ENCODE measurements around the gene NGDN.
A peak's percentile ranks its signal among the peaks of the same experiment; 100 is the strongest.

Gene NGDN

GRCh38 chr14:23492618-23493272 lies 23.2 kb downstream of the NGDN start:
- H3K27ac ChIP-seq (ENCODE audit: insufficient read depth, low read depth, low read length, poor library complexity, severe bottlenecking) = no peak overlapping the region
- H3K36me3 ChIP-seq (ENCODE audit: control insufficient read depth, insufficient read depth, low read length) = no peaks in the 10 kb centered on the region
- H3K4me1 ChIP-seq (ENCODE audit: control insufficient read depth, insufficient read depth, low read length) = peaks cover 17% of the 10 kb centered on the region
- no peak overlapping the region for H3K4me3 ChIP-seq (ENCODE audit: insufficient read depth, low read depth, low read length)
- H3K9me3 ChIP-seq (ENCODE audit: control insufficient read depth, low read length) = no peaks in the 10 kb centered on the region
- H3K27me3 ChIP-seq (ENCODE audit: control insufficient read depth, insufficient read depth, low read length, poor library complexity, severe bottlenecking) = no peaks in the 10 kb centered on the region

GRCh38 chr14:23494223-23494622 lies 24.7 kb downstream of the NGDN start:
- Histone ChIP-seq H3K4me3 (ENCODE audit: insufficient read depth, low read depth, low read length) (no peak overlapping the region), H3K27ac (ENCODE audit: insufficient read depth, low read depth, low read length, poor library complexity, severe bottlenecking) (no peak overlapping the region)

GRCh38 chr14:23512156-23512555 lies 42.7 kb downstream of the NGDN start:
- Histone ChIP-seq H3K9me3 (ENCODE audit: control insufficient read depth, low read length) (no peaks in the 10 kb centered on the region), H3K36me3 (ENCODE audit: control insufficient read depth, insufficient read depth, low read length) (no peaks in the 10 kb centered on the region), H3K4me3 (ENCODE audit: insufficient read depth, low read depth, low read length) (no peak overlapping the region), H3K27ac (ENCODE audit: insufficient read depth, low read depth, low read length, poor library complexity, severe bottlenecking) (no peak overlapping the region), H3K27me3 (ENCODE audit: control insufficient read depth, insufficient read depth, low read length, poor library complexity, severe bottlenecking) (no peaks in the 10 kb centered on the region), H3K4me1 (ENCODE audit: control insufficient read depth, insufficient read depth, low read length) (no peaks in the 10 kb centered on the region)
- WGBS, 2 experiments = 82 to 90% methylated on average over 9 to 10 of the region's 13 CpGs

More at GRCh38 chr14:23494223-23494622, 24.7 kb downstream of the NGDN start:
- no peaks in the 10 kb centered on the region for H3K36me3 ChIP-seq (ENCODE audit: control insufficient read depth, insufficient read depth, low read length)
- no peaks in the 10 kb centered on the region for H3K27me3 ChIP-seq (ENCODE audit: control insufficient read depth, insufficient read depth, low read length, poor library complexity, severe bottlenecking)
- H3K4me1 ChIP-seq (ENCODE audit: control insufficient read depth, insufficient read depth, low read length) = peaks cover 11% of the 10 kb centered on the region
- H3K9me3 ChIP-seq (ENCODE audit: control insufficient read depth, low read length) = no peaks in the 10 kb centered on the region
- WGBS, 2 experiments = 15 to 16% methylated on average over 2 of the region's 2 CpGs

GRCh38 chr14:23513005-23513817 lies 43.7 kb downstream of the NGDN start:
- no peaks in the 10 kb centered on the region for H3K36me3 ChIP-seq (ENCODE audit: control insufficient read depth, insufficient read depth, low read length)
- H3K9me3 ChIP-seq (ENCODE audit: control insufficient read depth, low read length) = no peaks in the 10 kb centered on the region
- H3K4me3 ChIP-seq (ENCODE audit: insufficient read depth, low read depth, low read length) = no peak overlapping the region
- H3K27me3 ChIP-seq (ENCODE audit: control insufficient read depth, insufficient read depth, low read length, poor library complexity, severe bottlenecking) = no peaks in the 10 kb centered on the region
- H3K27ac ChIP-seq (ENCODE audit: insufficient read depth, low read depth, low read length, poor library complexity, severe bottlenecking) = no peak overlapping the region
- WGBS, 2 experiments = 90 to 93% methylated on average over 25 of the region's 25 CpGs
- H3K4me1 ChIP-seq (ENCODE audit: control insufficient read depth, insufficient read depth, low read length) = peaks cover 3% of the 10 kb centered on the region

- Histone ChIP-seq H3K27me3 (ENCODE audit: control insufficient read depth, insufficient read depth, low read length, poor library complexity, severe bottlenecking) (no peaks in the 10 kb centered on the region), H3K36me3 (ENCODE audit: control insufficient read depth, insufficient read depth, low read length) (no peaks in the 10 kb centered on the region), H3K27ac (ENCODE audit: insufficient read depth, low read depth, low read length, poor library complexity, severe bottlenecking) (no peak overlapping the region), H3K4me3 (ENCODE audit: insufficient read depth, low read depth, low read length) (no peak overlapping the region), H3K9me3 (ENCODE audit: control insufficient read depth, low read length) (no peaks in the 10 kb centered on the region), H3K4me1 (ENCODE audit: control insufficient read depth, insufficient read depth, low read length) (peaks cover 11% of the 10 kb centered on the region)
- 92 to 94% methylated on average over 8 of the region's 8 CpGs for WGBS, 2 experiments
These were observed 44.5 kb downstream of the NGDN start for GRCh38 chr14:23513818-23514643.

GRCh38 chr14:23514644-23514957 lies 45.1 kb downstream of the NGDN start:
- Histone ChIP-seq H3K27ac (ENCODE audit: insufficient read depth, low read depth, low read length, poor library complexity, severe bottlenecking) (no peak overlapping the region), H3K27me3 (ENCODE audit: control insufficient read depth, insufficient read depth, low read length, poor library complexity, severe bottlenecking) (no peaks in the 10 kb centered on the region), H3K4me1 (ENCODE audit: control insufficient read depth, insufficient read depth, low read length) (peaks cover 11% of the 10 kb centered on the region), H3K4me3 (ENCODE audit: insufficient read depth, low read depth, low read length) (no peak overlapping the region), H3K9me3 (ENCODE audit: control insufficient read depth, low read length) (no peaks in the 10 kb centered on the region), H3K36me3 (ENCODE audit: control insufficient read depth, insufficient read depth, low read length) (no peaks in the 10 kb centered on the region)
- WGBS, 2 experiments = 94 to 96% methylated on average over 3 of the region's 3 CpGs

- Histone ChIP-seq H3K4me3 (ENCODE audit: insufficient read depth, low read depth, low read length) (no peak overlapping the region), H3K27me3 (ENCODE audit: control insufficient read depth, insufficient read depth, low read length, poor library complexity, severe bottlenecking) (no peaks in the 10 kb centered on the region), H3K36me3 (ENCODE audit: control insufficient read depth, insufficient read depth, low read length) (no peaks in the 10 kb centered on the region), H3K4me1 (ENCODE audit: control insufficient read depth, insufficient read depth, low read length) (peaks cover 11% of the 10 kb centered on the region), H3K9me3 (ENCODE audit: control insufficient read depth, low read length) (no peaks in the 10 kb centered on the region), H3K27ac (ENCODE audit: insufficient read depth, low read depth, low read length, poor library complexity, severe bottlenecking) (no peak overlapping the region)
- WGBS, 2 experiments = 92 to 97% methylated on average over 5 to 6 of the region's 6 CpGs
These were observed 48.3 kb downstream of the NGDN start for GRCh38 chr14:23517650-23518326.

- Histone ChIP-seq H3K4me1 (ENCODE audit: control insufficient read depth, insufficient read depth, low read length) (peaks cover 11% of the 10 kb centered on the region), H3K36me3 (ENCODE audit: control insufficient read depth, insufficient read depth, low read length) (no peaks in the 10 kb centered on the region), H3K27me3 (ENCODE audit: control insufficient read depth, insufficient read depth, low read length, poor library complexity, severe bottlenecking) (no peaks in the 10 kb centered on the region), H3K4me3 (ENCODE audit: insufficient read depth, low read depth, low read length) (no peak overlapping the region), H3K27ac (ENCODE audit: insufficient read depth, low read depth, low read length, poor library complexity, severe bottlenecking) (peak overlapping the region; percentile 46), H3K9me3 (ENCODE audit: control insufficient read depth, low read length) (no peaks in the 10 kb centered on the region)
- WGBS, 2 experiments = 79 to 80% methylated on average over 4 of the region's 4 CpGs
These were observed 49.2 kb downstream of the NGDN start for GRCh38 chr14:23518709-23519108.

- Histone ChIP-seq H3K36me3 (ENCODE audit: control insufficient read depth, insufficient read depth, low read length) (peaks cover 16% of the 10 kb centered on the region), H3K9me3 (ENCODE audit: control insufficient read depth, low read length) (no peaks in the 10 kb centered on the region), H3K27ac (ENCODE audit: insufficient read depth, low read depth, low read length, poor library complexity, severe bottlenecking) (no peak overlapping the region), H3K27me3 (ENCODE audit: control insufficient read depth, insufficient read depth, low read length, poor library complexity, severe bottlenecking) (no peaks in the 10 kb centered on the region), H3K4me1 (ENCODE audit: control insufficient read depth, insufficient read depth, low read length) (peaks cover 11% of the 10 kb centered on the region), H3K4me3 (ENCODE audit: insufficient read depth, low read depth, low read length) (no peak overlapping the region)
- 84 to 89% methylated on average over 11 to 14 of the region's 14 CpGs for WGBS, 2 experiments
These were observed 51.5 kb downstream of the NGDN start for GRCh38 chr14:23520899-23521533.
